GM21526 (cell line): ENCODE measurements around the gene STT3B.
"Not testable (repeated sequence)": the region's sequence is repeated elsewhere in the genome, so short reads cannot be mapped to it uniquely, and the experiment has no call there.

Experiments used
- ATAC-seq: cut with Tn5 transposase; IDR thresholded peaks from one replicate; pipeline ENCODE4 v1.9.1; 2021; ENCODE audit warnings: moderate library complexity; ENCODE audit not compliant: unreplicated experiment, low FRiP score

The STT3B gene

DNA sequence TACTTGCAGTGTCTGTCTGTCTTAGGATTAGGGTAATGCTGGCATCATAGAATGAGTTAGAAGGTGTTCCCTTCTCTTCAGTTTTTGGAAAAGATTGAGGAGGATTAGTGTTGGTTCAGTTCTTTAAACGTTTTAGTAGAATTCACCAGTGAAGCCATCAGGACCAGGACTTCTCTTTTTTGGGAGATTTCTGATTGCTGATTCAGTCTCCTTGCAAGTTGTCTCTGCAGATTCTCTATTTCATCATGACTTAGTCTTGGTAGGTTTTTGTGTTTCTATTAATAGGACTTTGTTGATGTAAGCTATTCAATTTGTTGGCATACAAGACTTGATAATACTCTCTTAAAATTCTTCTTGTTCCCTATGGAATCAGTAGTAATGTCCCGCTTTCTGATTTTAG is 48.9 kb downstream of the STT3B start:
- no peak for ATAC-seq

- no peak for ATAC-seq
These were observed 56.5 kb downstream of the STT3B start for GRCh38 chr3:31589228-31589627.

- ATAC-seq = no peak
These were observed 57.9 kb downstream of the STT3B start for GRCh38 chr3:31590650-31591049.

DNA sequence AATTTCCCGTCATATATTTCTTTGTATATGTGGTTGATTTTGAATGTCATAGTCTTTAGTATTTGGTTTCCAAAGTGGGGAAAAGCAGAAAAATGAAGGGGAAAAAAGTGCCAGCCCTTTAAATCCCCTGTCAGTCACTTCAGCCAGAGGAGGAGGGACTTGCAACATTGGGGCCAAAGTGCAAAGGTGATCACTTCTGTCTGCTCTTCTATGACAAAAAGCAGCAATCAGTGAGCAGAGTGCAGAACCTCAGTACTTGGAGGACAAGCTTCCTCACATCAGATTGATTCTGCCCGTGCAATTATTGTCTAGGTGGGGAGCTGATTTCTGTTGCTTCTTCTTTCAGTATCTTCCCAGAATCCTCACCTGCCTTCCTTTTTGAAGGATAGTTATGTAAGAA is 60.0 kb downstream of the STT3B start:
- ATAC-seq = no peak

- no peak for ATAC-seq
These were observed 63.5 kb downstream of the STT3B start for GRCh38 chr3:31596176-31596575.

GRCh38 chr3:31600431-31600830 is 67.7 kb downstream of the STT3B start:
- ATAC-seq = no peak

DNA sequence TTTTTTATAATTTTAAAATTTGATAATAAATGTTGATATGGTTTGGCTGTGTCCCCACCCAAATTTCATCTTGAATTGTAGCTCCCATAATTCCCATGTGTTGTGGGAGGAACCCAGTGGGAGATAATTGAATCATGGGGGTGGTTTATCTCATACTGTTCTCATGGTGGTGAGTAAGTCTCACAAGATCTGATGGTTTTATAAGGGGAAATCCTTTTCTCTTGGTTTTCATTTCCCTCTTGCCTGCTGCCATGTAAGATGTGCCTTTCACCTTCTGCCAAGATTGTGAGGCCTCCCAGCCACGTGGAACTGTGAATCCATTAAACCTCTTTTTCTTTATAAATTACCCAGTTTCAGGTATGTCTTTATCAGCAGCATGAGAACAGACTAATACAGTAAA is 72.6 kb downstream of the STT3B start:
- not testable (repeated sequence) for ATAC-seq

- no peak for ATAC-seq
These were observed 73.7 kb downstream of the STT3B start for GRCh38 chr3:31606453-31606852.

- no peak for ATAC-seq
These were observed 78.1 kb downstream of the STT3B start for GRCh38 chr3:31610700-31611275.

GRCh38 chr3:31613177-31613576 is 80.5 kb downstream of the STT3B start:
- ATAC-seq = no peak

GRCh38 chr3:31613654-31614053 is 80.9 kb downstream of the STT3B start:
- no peak for ATAC-seq

- no peak for ATAC-seq
These were observed 81.6 kb downstream of the STT3B start for GRCh38 chr3:31614162-31614921.

- ATAC-seq = no peak
These were observed 82.5 kb downstream of the STT3B start for GRCh38 chr3:31615071-31615875.

DNA sequence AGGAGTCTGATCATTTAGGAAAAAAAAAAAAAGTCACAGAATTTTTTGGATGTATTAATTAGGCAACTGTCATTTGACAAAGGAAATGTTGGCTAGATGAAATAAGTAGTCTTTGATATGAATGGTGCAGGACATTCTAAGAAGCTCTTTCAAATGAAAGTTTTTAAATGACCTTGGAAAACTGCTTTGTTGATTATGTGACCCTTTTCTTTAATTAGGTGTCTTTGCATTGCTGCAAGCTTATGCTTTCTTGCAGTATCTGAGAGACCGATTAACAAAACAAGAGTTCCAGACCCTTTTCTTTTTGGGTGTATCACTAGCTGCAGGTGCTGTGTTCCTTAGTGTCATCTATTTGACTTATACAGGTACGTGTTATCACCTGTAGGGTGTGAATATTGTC is 84.0 kb downstream of the STT3B start:
- ATAC-seq = no peak

GRCh38 chr3:31620656-31621055 is 87.9 kb downstream of the STT3B start:
- ATAC-seq = peak; percentile 38

DNA sequence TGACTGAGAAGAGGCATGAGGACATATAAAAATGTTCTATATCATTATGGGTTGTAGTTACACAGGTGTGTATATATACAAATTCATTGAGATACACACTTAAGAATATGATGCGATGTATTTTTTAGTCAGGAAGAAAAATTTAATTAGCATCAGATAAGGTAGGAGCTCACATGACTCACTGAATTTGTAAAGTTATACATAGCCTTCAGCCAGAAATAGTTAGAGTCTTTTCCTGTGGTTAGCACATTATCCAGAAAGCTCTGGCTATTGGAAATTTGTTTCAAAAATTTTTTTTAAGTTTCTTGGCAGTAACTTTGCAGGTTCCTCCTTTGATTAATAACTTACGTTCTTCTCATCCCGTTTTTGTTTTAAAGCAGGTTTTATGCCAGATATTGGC is 88.6 kb downstream of the STT3B start:
- no peak for ATAC-seq

DNA sequence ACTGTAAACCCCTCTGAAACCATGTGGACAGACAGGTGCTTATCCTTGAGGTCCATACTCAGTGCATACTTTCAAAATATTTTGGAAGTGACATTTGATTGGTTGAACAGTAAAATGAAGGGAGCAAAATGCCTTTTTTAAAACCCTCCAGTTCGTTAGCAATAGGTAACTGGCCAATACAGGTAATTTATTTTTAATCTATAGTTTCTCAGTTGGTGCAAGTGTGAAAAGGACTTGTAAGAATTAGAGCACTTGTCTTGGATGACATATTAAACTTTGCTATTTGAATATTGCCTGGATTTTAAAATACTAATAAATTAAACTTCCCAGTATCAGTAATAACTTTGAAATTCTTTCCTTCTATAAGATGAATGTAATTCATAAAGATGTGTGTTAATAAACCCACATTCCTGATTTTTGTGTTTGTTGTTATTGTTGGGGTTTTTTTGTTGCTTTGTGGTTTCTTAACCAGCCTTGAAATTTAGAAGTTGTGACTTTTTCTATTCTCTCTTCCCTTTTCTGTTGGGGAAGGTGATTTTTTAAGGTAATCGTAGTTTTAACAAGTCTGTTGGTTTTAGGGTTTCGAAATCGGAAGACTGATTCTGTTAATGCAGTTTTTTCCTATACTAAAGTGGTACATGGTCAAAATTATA is 90.0 kb downstream of the STT3B start:
- ATAC-seq = peak; percentile 55

GRCh38 chr3:31624083-31624709 is 91.5 kb downstream of the STT3B start:
- no peak for ATAC-seq

DNA sequence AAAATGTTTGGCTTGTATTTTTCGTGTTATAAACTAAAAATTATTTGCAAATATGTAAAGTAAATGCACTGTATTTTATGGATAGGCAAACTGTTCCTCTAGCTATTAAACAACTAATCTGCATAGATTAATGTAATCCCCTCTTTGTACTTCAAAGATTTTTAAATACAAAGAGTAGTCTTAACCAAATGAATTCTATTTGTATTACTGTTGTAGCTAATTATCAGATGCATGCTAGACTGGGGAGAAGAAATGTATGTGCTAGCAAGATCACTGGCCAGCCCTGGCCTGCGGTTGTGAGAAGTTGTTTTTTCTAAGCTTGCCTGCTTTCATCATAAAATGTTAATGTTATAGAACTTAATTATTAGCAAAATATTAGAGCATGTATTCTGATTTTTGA is 92.6 kb downstream of the STT3B start:
- no peak for ATAC-seq

DNA sequence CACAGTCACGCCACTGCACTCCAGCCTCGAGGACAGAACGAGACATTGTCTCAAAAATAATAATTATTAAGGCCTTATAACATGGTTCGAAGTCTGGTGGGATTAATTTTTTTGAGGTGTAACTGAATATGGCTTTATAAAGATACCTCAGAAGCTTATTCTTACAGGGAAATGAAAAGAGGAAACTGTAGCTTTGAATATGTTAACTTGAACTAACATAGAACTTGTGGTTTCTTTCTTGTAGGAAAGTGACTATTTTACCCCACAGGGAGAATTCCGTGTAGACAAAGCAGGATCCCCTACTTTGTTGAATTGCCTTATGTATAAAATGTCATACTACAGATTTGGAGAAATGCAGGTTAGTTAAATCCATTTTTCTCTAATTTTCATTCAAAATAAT is 96.3 kb downstream of the STT3B start:
- no peak for ATAC-seq

DNA sequence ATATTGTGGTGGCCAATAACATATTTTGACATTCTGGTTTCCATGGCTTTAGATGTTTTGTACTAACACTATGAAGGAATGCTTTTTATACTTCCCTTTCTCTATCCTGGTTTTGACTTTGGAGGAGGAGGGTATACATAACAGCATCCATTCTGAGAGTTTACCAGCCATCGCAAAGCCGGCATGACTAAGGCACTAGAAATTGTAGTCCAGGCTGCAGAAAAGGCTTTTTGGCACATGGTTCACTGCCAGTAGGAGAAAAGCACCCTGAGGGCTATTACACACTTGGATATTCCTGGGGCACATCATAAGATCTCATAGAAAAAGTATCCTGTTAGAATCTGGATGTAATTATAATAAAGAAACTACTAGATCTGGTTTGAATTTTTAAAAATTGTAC is 101.8 kb downstream of the STT3B start:
- no peak for ATAC-seq
